GM19468 (cell line): ENCODE data around the gene ZNF185.

Experiments used
- ATAC-seq: cut with Tn5 transposase; IDR thresholded peaks from one replicate; pipeline ENCODE4 v1.9.1; 2021; ENCODE audit warnings: mild to moderate bottlenecking, moderate library complexity, moderate number of reproducible peaks; ENCODE audit not compliant: unreplicated experiment; ENCODE audit errors: extremely low read depth

Gene ZNF185

DNA sequence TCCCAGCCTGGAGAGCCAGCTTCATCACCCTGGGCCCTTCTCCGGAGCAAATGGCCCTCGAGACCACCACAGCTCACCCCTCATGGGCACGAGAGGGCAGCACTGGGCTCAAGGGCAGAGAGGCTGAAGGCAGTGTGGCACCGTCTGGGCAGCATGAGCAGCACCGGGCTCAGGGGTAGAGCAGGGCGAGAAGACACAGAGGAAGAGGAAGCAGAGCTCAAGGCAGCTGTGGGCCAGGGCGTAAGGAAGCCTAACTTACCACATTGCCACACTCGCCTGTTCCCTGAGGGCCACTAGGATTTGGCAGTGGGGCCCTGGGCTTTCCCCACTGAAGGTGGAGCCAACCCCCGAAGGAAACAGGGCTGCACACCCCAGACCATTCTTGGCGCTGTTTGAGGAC is 15.5 kb downstream of the ZNF185 start:
- ATAC-seq: no peak

DNA sequence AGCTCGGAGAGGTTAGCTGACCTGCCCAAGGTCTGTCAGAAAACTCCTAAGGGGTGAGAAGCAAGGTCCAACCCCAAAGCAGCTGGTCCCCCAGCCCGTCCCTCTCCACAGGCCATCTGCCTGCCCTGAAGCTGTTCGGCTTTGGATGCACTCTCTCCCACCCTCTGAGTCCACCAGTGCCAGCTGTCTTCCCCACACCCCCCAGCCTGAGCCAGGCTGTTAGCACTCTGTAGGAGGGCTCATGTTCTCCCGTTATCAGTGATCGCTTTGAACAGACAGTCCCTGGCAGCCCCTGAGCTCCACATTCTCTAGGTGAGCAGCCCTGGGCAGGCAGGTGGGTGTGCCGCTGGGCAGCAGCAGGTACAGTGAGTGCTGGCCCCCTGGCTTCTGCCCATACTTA is 16.0 kb downstream of the ZNF185 start:
- no peak for ATAC-seq

DNA sequence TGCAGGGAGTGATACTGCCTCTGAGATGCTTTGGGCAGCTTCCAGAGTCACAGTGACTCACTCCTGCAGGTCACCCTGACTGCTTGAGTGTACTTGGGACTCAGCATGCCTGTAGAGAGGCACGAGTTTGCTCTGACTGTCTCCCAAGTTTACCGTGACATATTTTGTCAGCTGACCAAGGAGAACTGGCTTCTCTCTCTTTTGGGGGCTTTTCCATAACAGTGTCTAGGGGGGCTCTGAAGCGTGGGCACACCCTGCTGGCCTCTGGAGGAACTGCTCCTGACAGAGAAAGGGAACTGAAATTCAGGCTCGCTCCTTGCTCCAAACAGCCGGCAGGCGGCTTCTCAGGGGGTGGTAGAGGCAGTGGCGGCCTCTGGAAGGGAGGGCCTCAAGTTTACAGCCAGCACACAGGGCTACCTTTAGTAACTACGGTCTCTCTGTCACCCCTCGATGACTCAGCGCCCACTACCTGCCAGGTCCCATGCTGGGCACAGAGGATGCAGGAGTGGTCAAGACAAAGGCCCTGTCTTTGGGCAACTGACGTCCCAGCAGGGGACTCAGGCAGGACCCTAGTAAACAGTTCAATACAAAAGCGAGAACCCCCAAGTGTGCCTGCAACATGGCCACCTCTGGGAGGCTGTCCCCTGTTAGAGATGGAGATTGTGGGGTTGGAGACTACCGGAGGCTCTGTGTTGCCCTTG is 17.8 kb downstream of the ZNF185 start:
- peak; percentile 64 for ATAC-seq

DNA sequence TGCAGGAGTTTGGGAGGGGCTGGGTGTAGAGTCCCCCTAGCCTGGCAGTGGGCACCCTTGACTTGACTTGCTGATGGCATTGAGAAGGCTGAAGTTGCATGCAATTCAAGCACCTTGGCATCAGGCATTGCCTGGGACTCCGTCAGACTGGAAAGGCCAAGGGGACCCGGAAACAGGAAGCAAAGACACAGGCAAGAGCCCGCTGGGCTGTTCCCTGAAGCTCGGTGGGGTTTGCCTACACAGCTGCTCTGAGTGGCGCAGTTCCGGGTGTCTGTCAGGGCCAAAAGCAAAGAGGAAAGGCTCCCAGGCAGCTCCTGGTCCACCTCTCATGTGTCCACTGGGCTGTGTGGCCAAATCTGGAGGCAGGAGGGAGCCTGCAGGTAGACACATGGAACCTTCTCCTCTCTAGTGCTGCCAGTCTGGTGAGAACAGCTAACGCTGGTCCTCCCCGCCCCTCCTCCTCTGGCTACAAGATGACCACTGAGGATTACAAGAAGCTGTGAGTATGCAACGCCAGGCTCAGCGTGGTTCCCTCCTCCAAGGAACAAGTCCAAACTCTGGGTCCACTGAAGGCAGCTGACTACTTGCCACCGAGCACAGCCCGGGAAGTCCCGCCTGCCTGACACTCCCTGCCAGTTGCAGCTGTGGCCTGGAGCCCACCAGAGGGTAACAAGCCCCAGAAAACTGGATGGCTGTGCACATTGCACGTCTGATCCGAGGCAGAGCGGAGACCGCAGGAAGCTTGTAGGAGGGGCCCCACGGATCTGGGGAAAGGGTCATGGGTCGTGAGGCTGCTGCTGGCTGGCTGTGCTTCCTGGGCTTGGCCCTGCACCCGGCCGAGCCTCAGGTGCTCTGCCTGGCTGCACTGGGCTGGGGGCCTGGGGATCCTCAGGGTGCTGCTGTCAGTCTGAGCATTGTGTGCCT is 20.1 kb downstream of the ZNF185 start:
- no peak for ATAC-seq

DNA sequence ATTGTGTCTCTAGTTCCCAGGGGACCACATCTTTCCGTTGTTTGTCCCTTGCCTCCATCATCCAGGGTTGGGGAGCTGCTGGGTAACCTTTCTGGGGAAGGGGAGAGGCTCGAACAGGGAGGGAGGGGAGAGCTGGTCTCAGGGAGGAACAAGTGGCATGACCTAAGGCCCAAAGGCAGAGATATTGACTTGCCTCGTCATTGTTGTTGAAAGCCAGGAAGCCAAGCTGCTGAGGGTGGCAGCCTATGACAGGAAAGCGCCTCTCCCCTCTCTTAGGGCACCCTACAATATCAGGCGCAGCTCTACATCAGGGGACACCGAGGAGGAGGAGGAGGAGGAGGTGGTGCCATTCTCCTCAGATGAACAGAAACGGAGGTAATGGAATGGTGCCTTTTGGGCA is 20.8 kb downstream of the ZNF185 start:
- ATAC-seq: no peak

DNA sequence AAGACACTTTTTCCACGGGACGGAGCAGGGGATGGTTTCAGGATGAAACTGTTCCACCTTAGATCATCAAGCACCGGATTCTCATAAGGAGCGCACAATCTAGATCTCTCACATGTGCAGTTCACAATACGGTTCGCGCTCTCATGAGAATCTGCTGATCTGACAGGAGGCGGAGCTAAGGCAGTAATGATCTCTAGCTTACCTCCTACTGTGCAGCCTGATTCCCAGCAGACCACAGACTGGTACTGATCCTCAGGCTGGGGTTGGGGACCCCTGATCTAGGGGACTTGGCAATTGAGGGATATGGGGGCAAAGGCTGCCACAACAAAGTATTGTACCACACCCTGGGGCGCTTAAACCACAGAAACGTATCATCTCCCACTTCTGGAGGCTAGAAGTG is 25.7 kb downstream of the ZNF185 start:
- no peak for ATAC-seq

DNA sequence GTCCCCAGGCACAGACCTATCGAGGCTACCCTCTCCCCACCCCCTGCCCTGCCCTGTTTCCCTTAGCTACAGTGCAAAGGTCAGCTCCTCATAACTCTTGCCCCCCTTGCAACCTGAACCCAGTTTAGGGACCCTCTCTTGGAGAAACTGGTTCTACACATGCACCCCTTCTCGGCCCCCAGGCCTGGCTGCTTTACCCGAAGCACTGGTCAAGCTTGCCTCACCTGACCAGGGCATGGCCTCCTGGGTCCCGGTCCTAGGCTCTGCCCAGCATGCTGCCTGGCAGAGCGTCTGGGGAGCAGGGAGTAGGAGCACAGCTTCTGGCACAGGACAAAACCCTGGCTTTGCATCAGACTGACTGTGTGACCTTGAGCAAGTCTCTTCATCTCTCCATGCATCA is 28.0 kb downstream of the ZNF185 start:
- no peak for ATAC-seq

DNA sequence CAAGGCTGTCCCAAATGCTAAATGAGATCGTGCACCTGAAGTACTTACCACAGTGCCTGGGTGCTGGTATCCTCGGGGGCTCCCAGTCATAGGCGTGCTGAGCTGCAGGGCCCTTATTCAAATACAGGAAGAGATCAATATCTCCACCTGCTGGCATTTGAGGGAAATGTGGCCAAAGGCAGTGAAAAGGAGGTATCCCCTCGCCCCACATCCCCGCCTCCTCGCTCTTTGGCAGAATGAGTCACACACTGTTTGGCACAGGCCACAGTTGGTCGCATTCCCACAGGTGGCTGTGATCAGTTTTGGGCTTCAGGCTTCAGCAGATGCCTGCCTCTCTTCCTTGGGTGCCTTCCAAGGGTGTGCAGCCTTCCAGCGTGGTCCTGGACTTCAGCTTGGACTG is 28.4 kb downstream of the ZNF185 start:
- peak; percentile 53 for ATAC-seq

DNA sequence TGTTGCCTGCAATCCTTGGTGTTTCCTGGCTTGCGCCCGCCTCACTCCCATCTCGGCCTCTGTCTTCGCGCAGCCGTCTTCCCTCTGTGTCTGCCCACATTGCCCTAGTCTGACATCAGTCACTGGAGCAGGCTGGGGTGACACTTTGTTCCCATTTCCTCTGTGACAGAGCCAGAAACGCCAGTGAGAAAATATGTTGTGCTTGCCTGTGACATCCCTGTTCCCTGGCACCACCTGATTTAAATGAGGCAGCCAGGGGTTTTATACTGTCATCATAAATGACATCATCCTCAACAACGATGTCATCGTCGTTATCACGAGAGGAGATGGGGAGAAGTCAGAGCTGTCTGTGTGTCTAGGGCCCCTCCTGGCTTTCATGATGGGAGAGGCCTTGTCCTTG is 29.1 kb downstream of the ZNF185 start:
- ATAC-seq: no peak

DNA sequence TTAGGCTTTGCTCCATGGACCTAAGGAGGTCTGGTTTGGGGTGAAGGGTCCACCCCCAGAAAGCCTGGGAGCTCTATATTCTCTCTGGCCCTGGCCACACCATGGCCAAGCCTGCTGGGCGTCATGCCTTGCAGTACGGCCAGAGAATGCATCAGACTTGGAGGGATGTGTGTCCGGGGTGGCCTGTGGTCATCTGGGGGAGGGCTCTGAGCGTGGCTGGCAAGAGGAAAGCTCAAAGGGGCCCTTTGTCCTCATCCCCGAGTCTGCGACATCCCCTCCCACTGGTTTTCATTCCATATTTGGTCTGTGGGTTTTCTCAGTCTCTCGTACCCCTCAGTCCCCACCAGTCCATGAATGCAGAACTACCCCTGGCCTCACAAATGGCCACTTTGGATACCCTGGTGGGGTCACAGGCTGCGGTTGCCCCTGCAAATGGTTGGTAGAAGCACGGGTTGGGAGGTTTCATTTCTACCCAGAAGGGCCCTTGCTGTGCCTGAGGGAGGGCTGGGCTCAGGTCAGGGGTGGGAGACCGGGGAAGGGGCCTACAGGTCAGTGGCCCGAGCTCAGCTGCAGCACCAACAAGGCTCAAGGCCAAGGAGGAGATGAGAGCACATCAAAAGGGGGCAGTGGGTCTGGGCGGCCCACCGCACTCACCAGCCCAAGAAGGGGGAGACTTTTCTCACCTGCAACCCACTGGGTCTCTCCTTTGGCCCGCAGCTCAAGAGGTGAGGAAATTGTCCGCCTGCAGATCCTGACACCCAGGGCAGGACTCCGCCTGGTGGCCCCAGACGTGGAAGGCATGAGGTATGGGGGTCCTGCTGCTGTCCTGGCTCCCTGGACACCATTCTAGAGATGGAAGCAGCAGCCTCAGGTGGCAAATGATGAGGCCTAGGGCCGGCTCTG is 30.2 kb downstream of the ZNF185 start:
- no peak for ATAC-seq

DNA sequence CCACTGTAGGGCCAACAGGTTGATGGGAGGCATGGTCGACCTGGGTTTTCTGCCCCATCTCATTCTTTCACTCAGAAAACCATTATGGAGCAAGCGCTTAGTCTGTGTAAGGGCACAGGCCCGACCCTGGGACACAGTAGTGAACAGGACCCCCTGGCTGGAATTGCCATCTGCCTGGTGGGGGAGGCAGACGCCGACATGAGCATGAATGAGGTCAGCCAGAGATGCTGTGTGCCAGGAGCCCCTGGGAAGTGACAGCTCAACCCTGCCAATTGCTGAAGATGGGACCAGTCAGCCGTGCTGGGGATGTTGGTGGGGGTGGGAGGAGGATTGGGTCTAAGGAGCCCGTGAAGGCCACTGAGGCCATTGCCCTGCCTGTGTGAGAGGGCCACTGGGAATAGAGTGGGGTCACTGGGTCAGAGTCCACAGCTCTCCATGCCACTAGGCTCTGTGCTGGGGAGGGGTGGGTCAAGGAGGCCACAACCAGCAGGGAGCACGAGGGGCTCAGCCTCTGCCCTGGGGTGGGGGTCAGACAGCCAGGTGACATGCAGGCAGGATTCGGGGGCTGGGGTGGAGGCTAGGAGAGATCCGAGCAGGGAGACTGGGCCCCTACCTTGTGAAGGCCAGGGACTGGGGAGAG is 31.0 kb downstream of the ZNF185 start:
- ATAC-seq: no peak

DNA sequence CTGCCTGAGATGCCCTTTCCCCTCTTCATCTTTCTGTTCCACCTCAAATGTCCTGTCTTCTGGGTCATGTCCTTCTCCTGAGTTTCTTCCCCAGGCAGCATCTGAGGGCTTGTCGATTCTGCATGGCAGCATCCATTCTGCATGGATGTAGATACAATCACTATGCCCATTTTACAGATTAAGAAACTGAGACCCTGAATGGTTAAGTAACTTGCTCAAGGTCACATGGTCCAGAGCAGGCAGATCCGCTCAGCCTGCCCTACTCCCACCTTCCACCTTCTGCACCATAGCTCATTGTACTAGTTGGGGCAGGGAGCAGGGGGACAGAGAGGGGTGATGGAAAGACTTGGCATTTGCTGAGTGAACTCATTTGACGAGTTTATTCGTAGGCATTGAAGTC is 32.0 kb downstream of the ZNF185 start:
- no peak for ATAC-seq

DNA sequence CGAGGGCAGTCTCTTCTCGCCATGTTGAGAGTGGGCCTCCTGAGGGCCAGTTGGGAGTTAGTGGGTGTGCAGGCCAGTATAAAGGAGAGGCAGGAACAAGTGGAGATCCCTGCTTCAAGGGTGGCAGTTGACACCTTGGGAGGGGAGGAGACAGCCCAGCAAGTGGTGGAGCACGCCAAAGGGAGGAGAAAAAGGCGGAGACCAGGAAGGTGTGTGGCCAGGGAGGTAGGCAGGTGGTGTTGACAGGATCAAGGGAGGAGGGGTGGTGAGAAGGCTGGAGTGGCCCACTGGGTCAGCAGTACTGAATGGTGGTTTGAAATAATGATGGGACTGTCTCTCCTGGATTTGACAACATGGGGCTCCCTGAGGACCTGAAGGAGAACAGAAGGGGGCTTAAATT is 32.6 kb downstream of the ZNF185 start:
- no peak for ATAC-seq

DNA sequence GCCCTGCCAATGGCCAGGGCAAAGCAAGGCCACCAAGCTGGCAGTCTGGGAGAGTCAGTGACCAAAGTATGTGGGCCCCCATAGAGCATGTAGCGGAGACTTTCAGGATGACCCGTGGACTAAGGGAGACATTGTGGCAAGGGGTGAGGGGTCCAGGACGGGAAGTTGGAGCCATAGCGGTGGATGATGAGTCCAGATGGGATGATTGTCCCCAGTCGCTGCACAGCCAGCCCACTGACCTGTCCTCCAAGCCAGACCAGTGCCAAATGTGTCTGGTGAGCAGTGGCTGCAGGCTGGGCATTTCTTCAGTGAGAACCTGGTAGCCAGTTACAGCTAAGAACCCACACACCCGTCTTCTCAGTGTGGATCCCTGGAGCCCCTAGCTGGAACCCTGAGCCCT is 34.3 kb downstream of the ZNF185 start:
- ATAC-seq: no peak

DNA sequence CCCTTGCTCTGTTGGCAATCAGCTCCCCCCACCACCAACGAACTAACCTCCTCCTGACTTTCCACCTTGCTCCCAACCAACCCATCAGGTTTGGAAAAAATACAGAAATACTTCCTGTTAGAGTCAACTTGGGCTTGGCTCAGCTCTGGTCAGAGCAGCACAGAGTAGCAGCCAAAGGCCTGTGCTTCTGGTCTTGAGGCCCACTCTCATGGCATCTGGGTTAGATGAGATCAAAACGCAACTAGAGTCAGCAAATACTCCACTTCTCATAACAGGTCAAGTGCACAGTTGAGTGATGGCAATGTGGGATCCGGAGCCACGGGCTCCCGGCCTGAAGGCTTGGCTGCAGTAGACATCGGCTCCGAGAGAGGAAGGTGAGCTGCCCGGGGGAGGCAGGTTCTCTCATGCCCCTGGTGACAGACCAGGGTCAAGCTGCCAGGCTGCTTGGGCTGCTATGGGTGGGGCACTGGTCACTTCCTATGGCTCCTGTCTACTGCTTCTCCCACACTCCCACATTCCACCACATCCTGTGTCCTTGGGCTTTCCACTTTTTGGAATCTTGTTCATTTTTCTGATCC is 34.8 kb downstream of the ZNF185 start:
- no peak for ATAC-seq

DNA sequence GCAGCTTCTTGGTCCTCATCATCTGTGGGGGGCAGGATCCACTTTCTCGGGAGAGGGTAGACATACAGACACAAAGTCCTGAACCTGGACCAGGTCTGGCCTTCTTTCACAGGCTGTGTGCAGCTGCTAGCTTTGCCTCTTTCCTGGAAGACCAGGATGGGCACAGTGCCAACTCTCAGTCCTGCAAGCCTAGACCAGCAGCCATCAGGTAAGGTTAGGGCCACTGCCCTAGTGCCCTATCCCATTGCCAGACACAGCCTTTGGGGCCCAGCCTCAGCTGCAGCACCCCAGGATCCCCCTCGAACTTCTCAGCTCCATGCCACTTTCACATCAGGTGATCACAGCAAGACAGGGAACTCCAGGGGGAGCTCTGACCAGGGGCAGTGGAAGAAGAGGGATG is 38.4 kb downstream of the ZNF185 start:
- ATAC-seq: no peak

DNA sequence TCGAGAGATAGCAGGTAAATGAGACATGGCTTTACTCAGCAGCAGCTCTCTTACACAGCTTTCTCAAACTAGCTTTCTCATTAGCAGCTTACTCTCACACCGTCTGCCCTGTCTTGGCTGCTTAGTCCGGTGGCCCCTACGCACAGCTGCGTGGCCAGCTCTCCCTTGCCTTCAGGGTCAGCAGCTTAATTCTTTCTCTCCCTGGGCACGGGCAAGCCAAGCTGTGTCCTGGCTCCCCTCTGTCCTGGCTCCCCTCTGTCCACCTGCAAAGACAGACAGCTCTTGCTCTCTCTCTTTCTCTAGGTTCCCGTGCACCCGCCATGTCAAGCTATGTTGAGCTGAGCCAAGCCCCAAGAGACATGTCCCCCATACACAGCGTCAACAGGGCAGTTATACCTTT is 39.4 kb downstream of the ZNF185 start:
- no peak for ATAC-seq

DNA sequence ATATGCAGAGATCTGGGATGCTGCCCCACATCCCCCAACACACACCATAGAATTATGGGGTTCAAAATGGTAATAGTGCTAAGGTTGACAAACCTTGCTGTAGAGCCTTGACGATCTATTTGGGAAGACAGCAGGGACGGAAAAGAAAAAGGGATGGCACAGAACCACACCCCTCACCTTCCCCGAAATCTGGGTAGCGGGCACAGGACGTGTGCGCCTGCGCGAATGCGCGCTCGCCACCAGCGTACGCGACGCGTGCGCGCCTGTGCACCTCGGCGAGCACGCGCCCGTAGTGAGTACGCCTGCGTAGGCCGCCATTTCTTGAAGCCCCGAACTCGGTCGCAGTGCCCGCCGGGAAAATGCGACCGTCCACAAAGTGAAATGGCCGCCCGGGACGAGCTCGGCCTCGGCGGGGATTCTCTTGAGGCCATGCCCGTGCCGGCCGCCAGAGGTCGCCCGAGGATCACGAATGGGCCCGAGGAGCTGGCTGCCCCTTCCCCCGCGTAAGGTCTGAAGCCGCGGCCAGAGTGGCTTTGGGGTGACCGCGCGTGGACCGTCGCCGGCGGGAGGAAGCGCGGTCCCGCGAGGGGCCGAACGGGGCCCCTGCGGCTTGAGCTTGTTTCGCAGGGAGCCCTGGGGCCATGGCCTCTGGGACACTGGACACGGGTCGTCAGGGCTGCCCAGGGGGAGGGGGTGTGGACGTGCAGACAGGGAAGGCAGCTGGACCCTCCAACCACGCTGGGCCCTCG is 43.6 kb downstream of the ZNF185 start:
- peak; percentile 91 for ATAC-seq

DNA sequence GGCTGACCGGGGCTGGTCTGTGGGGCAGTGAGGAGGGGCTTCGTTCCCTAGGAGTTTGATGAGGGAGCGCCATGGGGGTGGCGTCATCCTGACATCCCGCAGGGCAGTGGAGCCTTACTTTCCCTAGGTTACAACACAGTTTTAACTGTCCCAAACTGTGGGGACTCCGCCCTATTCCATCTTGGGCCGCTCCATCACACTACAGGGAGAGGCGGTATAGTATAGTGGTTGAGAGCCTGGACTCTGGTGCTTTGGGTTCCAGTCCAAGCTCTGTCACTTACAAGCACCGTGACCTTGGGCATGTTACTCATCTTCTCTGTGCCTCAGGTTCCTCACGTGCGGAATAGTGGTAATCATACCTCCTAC is 44.2 kb downstream of the ZNF185 start:
- no peak for ATAC-seq
